SK-N-SH (cell line): ENCODE data around the gene CDH4. TPM values are rescaled to one million over a fixed set of nuclear protein-coding genes. Genes with fewer than 3 reads are reported as not detected.

Source experiments
- CTCF ChIA-PET: fragments of 300-600, 350-600 bp; formaldehyde crosslinking; extraction: SDS; loops from one replicate; lab custom pipeline; 2021; lab: Yijun Ruan, JAX
- POLR2A ChIA-PET: fragments of 350-600 bp; sonication (Branson Sonifier 250); formaldehyde crosslinking; extraction: SDS; loops from one replicate; lab custom pipeline; 2020; ENCODE audit warnings: antibody characterized with exemption, inconsistent platforms; lab: Yijun Ruan, JAX
- DNase-seq: peaks from one replicate; pipeline ENCODE4 v3.0.0; 2012
- H2AFZ ChIP-seq: fragments of 200-600 bp; sonication (generic); 2 replicates; pipeline ENCODE4 v1.8.1; 2016; ENCODE audit warnings: antibody characterized with exemption, mild to moderate bottlenecking, low read depth
- H3F3A ChIP-seq: fragments of 200-600 bp; sonication (generic); replicated peaks from 2 replicates; pipeline ENCODE3; 2016; ENCODE audit warnings: antibody characterized with exemption, mild to moderate bottlenecking; ENCODE audit not compliant: insufficient read depth
- H3K27ac ChIP-seq, 2 experiments: fragments of 200-500 bp in 1 of 2; fragments of 200-600 bp in 1 of 2; sonication (Bioruptor generic) in 1 of 2; sonication (generic), shearing (Covaris generic) in 1 of 2; 2 replicates each; pipeline versions ENCODE4 v1.5.1 to v1.6.1; 2014 to 2016; ENCODE audit warnings: low read depth in 2 of 2, inconsistent platforms in 1 of 2, low read length in 1 of 2, mild to moderate bottlenecking in 1 of 2, mixed read lengths in 1 of 2
- H3K27me3 ChIP-seq: fragments of 200-600 bp; sonication (generic), shearing (Covaris generic); 2 replicates; pipeline ENCODE4 v1.6.1; 2016; ENCODE audit warnings: mixed run types; ENCODE audit not compliant: insufficient read depth
- H3K36me3 ChIP-seq, 2 experiments: fragments of 200-500 bp in 1 of 2; fragments of 200-600 bp in 1 of 2; sonication (Bioruptor generic) in 1 of 2; sonication (generic) in 1 of 2; replicated peaks in 1 of 2; 2 replicates each; pipeline versions ENCODE3 to v1.5.1; 2014 to 2016; ENCODE audit warnings: low read length in 1 of 2, mild to moderate bottlenecking in 1 of 2; ENCODE audit not compliant: insufficient read depth in 2 of 2, control insufficient read depth in 1 of 2
- H3K4me1 ChIP-seq, 2 experiments: fragments of 200-500 bp in 1 of 2; fragments of 200-600 bp in 1 of 2; sonication (Bioruptor generic) in 1 of 2; sonication (generic), shearing (Covaris generic) in 1 of 2; 2 replicates each; pipeline versions ENCODE4 v1.5.1 to v1.6.1; 2014 to 2016; ENCODE audit warnings: low read depth in 1 of 2, low read length in 1 of 2, mixed run types in 1 of 2; ENCODE audit not compliant: insufficient read depth in 2 of 2, control insufficient read depth in 1 of 2
- H3K4me2 ChIP-seq: fragments of 200-600 bp; sonication (generic), shearing (Covaris generic); 2 replicates; pipeline ENCODE4 v1.6.1; 2017; ENCODE audit warnings: mixed run types
- H3K4me3 ChIP-seq, 2 experiments: fragments of 200-500 bp in 1 of 2; fragments of 200-600 bp in 1 of 2; sonication (Bioruptor generic) in 1 of 2; sonication (generic), shearing (Covaris generic) in 1 of 2; 2 replicates each; pipeline versions ENCODE4 v1.5.1 to v1.8.1; 2014 to 2016; ENCODE audit warnings: low read depth in 2 of 2, inconsistent platforms in 1 of 2, low read length in 1 of 2, mild to moderate bottlenecking in 1 of 2, mixed read lengths in 1 of 2, moderate library complexity in 1 of 2
- H3K79me2 ChIP-seq: fragments of 200-600 bp; sonication (generic); 2 replicates; pipeline ENCODE4 v1.8.1; 2017; ENCODE audit warnings: mild to moderate bottlenecking; ENCODE audit not compliant: insufficient read depth
- H3K9ac ChIP-seq: fragments of 200-600 bp; sonication (generic); 2 replicates; pipeline ENCODE4 v1.6.1; 2017; ENCODE audit warnings: mixed run types
- H3K9me2 ChIP-seq: fragments of 200-600 bp; sonication (generic); 2 replicates; pipeline ENCODE4 v1.6.1; 2017; ENCODE audit warnings: mixed run types
- H3K9me3 ChIP-seq: fragments of 200-600 bp; sonication (generic); 2 replicates; pipeline ENCODE4 v1.6.1; 2017; ENCODE audit warnings: mixed run types, mild to moderate bottlenecking, moderate library complexity
- H4K20me1 ChIP-seq: fragments of 200-600 bp; sonication (generic); 2 replicates; pipeline ENCODE4 v1.6.1; 2017; ENCODE audit warnings: mild to moderate bottlenecking, mixed run types; ENCODE audit not compliant: insufficient read depth
- CHD2 ChIP-seq: fragments of 150-350 bp; IDR thresholded peaks from 2 replicates; pipeline ENCODE4 v1.6.1; 2018; ENCODE audit warnings: low read length; ENCODE audit not compliant: partially characterized antibody
- EP300 ChIP-seq, 2 experiments: IDR thresholded peaks; 2 replicates each; pipeline versions ENCODE4 v1.4.0 to v1.6.1; 2012; ENCODE audit warnings: borderline replicate concordance in 1 of 2, low read depth in 1 of 2, low read length in 1 of 2
- EZH2phosphoT487 ChIP-seq: fragments of 200-600 bp; sonication (generic); IDR thresholded peaks from 2 replicates; pipeline ENCODE4 v1.6.1; 2017; ENCODE audit warnings: low read depth, mixed run types, mild to moderate bottlenecking, antibody characterized with exemption, moderate library complexity, borderline replicate concordance
- FOSL2 ChIP-seq: IDR thresholded peaks from 2 replicates; pipeline ENCODE4 v1.4.0; 2012; ENCODE audit warnings: low read depth, mild to moderate bottlenecking, moderate library complexity, borderline replicate concordance
- FOXJ3 ChIP-seq: sonication (generic); formaldehyde crosslinking; IDR thresholded peaks from 2 replicates; pipeline ENCODE4 v1.5.1; 2020; ENCODE audit warnings: mild to moderate bottlenecking, missing genetic modification reagents
- FOXM1 ChIP-seq: IDR thresholded peaks from 2 replicates; pipeline ENCODE4 v1.4.0; 2012; ENCODE audit warnings: low read depth, mild to moderate bottlenecking
- GATA2 ChIP-seq: sonication (generic); formaldehyde crosslinking; IDR thresholded peaks from 2 replicates; pipeline ENCODE4 v1.5.0; 2020; ENCODE audit warnings: mild to moderate bottlenecking, missing genetic modification reagents
- IRF3 ChIP-seq: fragments of 150-350 bp; IDR thresholded peaks from 2 replicates; pipeline ENCODE4 v1.6.1; 2016; ENCODE audit warnings: mild to moderate bottlenecking, low read depth, low read length
- JUND ChIP-seq: IDR thresholded peaks from 2 replicates; pipeline ENCODE4 v1.4.0; 2012
- MEF2A ChIP-seq: IDR thresholded peaks from 2 replicates; pipeline ENCODE4 v1.4.0; 2012; ENCODE audit warnings: low read depth, borderline replicate concordance
- MXI1 ChIP-seq: IDR thresholded peaks from 2 replicates; pipeline ENCODE4 v1.6.1; 2012; ENCODE audit warnings: mild to moderate bottlenecking, low read depth, low read length, improper control_type of control experiment
- NRF1 ChIP-seq: IDR thresholded peaks from 2 replicates; pipeline ENCODE4 v1.6.1; 2012; ENCODE audit warnings: low read depth, mild to moderate bottlenecking, low read length
- RAD21 ChIP-seq: IDR thresholded peaks from 2 replicates; pipeline ENCODE4 v1.6.1; 2012; ENCODE audit warnings: mild to moderate bottlenecking, low read length
- RFX5 ChIP-seq: IDR thresholded peaks from 2 replicates; pipeline ENCODE4 v1.6.1; 2012; ENCODE audit warnings: mild to moderate bottlenecking, improper control_type of control experiment, low read length
- RXRA ChIP-seq: IDR thresholded peaks from 2 replicates; pipeline ENCODE4 v1.4.0; 2012; ENCODE audit warnings: low read depth, mild to moderate bottlenecking, borderline replicate concordance
- SIN3A ChIP-seq: IDR thresholded peaks from 2 replicates; pipeline ENCODE4 v1.6.1; 2012; ENCODE audit warnings: low read depth, mild to moderate bottlenecking, low read length, moderate library complexity, borderline replicate concordance
- SMC3 ChIP-seq: IDR thresholded peaks from 2 replicates; pipeline ENCODE4 v1.6.1; 2012; ENCODE audit warnings: low read depth, low read length, improper control_type of control experiment
- TEAD4 ChIP-seq: IDR thresholded peaks from 2 replicates; pipeline ENCODE4 v1.4.0; 2012; ENCODE audit warnings: mild to moderate bottlenecking, borderline replicate concordance; ENCODE audit not compliant: insufficient read depth
- USF2 ChIP-seq: fragments of 150-350 bp; IDR thresholded peaks from 2 replicates; pipeline ENCODE4 v1.6.1; 2017; ENCODE audit warnings: antibody characterized with exemption, low read length, low read depth, borderline replicate concordance
- ZBTB33 ChIP-seq: IDR thresholded peaks from 2 replicates; pipeline ENCODE4 v1.4.0; 2012; ENCODE audit warnings: low read depth, borderline replicate concordance
- WGBS: methylation state at CpG from one replicate; pipeline ENCODE4 v1.1.6; 2017; ENCODE audit warnings: low lambda C conversion rate; 5-methylcytosine and 5-hydroxymethylcytosine counted together
- polyA plus RNA-seq, 3 experiments: library from polyadenylated mRNA; depleted of rRNA; stranded (reverse); fragments of >200 nt; gene quantifications; 2 replicates each; pipeline ENCODE4 v1.2.3, GENCODE V29; 2012
- TF ChIP-seq, protein P1 (sequence below): IDR thresholded peaks from 2 replicates; pipeline ENCODE4; 2012

The CDH4 gene
- polyA plus RNA-seq, 1 of the 3 experiments (the other 2 are of a cell fraction), result not detected

GRCh38 chr20:61659994-61660346, 407.9 kb downstream of the CDH4 start:
- H3K9ac ChIP-seq, result no peak overlapping the region
- TF ChIP-seq GATA2 (CRISPR knock-in tag), result no peak
- no peak for TF ChIP-seq FOSL2
- no peak for TF ChIP-seq EZH2phosphoT487
- no peak for TF ChIP-seq CHD2
- no peak for TF ChIP-seq FOXJ3
- TF ChIP-seq TEAD4, result no peak
- no peak for TF ChIP-seq USF2
- TF ChIP-seq, protein P1, sequence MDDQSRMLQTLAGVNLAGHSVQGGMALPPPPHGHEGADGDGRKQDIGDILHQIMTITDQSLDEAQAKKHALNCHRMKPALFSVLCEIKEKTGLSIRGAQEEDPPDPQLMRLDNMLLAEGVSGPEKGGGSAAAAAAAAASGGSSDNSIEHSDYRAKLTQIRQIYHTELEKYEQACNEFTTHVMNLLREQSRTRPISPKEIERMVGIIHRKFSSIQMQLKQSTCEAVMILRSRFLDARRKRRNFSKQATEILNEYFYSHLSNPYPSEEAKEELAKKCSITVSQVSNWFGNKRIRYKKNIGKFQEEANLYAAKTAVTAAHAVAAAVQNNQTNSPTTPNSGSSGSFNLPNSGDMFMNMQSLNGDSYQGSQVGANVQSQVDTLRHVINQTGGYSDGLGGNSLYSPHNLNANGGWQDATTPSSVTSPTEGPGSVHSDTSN, result no peak
- TF ChIP-seq ZBTB33, result no peak
- no peak for TF ChIP-seq RXRA
- TF ChIP-seq FOXM1, result no peak
- TF ChIP-seq MEF2A, result no peak
- TF ChIP-seq RAD21, result no peak
- no peak for TF ChIP-seq JUND
- H3K27ac ChIP-seq, result no peak overlapping the region
- H3K36me3 ChIP-seq, result no peaks in the 10 kb centered on the region
- no peaks in the 10 kb centered on the region for H3K79me2 ChIP-seq
- peaks cover 0 to 11% of the 10 kb centered on the region in 2 experiments; a peak in 1 of 4 replicates for H3K4me1 ChIP-seq
- no peak overlapping the region for H3K4me3 ChIP-seq
- no peaks in the 10 kb centered on the region for H3F3A ChIP-seq
- no peaks in the 10 kb centered on the region for H3K9me2 ChIP-seq
- H4K20me1 ChIP-seq, result no peaks in the 10 kb centered on the region
- CTCF ChIA-PET, result interaction anchor here (1.2 kb wide), 1 partner anchor 18 kb away, joined by 4 read pairs; no protein-coding TSS in a partner anchor
- POLR2A ChIA-PET, result no interaction called here
- H3K27me3 ChIP-seq, result no peaks in the 10 kb centered on the region
- DNase-seq, result no peak
- H3K9me3 ChIP-seq, result no peaks in the 10 kb centered on the region
- H2AFZ ChIP-seq, result no peak overlapping the region
- 53% methylated on average over 9 of the region's 15 CpGs for WGBS
- no peak overlapping the region for H3K4me2 ChIP-seq

- Histone ChIP-seq H3K79me2 (no peaks in the 10 kb centered on the region), H3K4me3 (no peak overlapping the region), H3K4me1 (peaks cover 0 to 11% of the 10 kb centered on the region in 2 experiments; a peak in 1 of 4 replicates), H3K9ac (no peak overlapping the region), H3K36me3 (no peaks in the 10 kb centered on the region), H3F3A (no peaks in the 10 kb centered on the region), H3K9me3 (no peaks in the 10 kb centered on the region), H4K20me1 (no peaks in the 10 kb centered on the region), H2AFZ (no peak overlapping the region), H3K27ac (no peak overlapping the region), H3K4me2 (no peak overlapping the region), H3K9me2 (no peaks in the 10 kb centered on the region), H3K27me3 (no peaks in the 10 kb centered on the region)
- ChIA-PET POLR2A (no interaction called here), CTCF (no interaction called here)
- DNase-seq, result no peak
- 58% methylated on average over 10 of the region's 13 CpGs for WGBS
- TF ChIP-seq RFX5 (no peak), NRF1 (no peak), EZH2phosphoT487 (no peak), USF2 (no peak), SIN3A (no peak), MXI1 (no peak), SMC3 (no peak), IRF3 (no peak), RXRA (no peak), EP300 (IDR thresholded peaks at IDR 0.05; ENCODE audit: borderline replicate concordance in 1 of 2, low read depth in 1 of 2, low read length in 1 of 2) (no peak), FOXJ3 (no peak), MEF2A (no peak), GATA2 (CRISPR knock-in tag) (no peak)
- TF ChIP-seq, protein P1, result no peak
Observed at GRCh38 chr20:61660559-61660958, 408.5 kb downstream of the CDH4 start.
